CD4-positive, alpha-beta T cell treated with Interleukin-17A for 4 hours (primary cell): ENCODE measurements around the gene VPS11.

Experiments used
- DNase-seq: peaks from one replicate; pipeline ENCODE4 v3.0.0-alpha.2; 2020; ENCODE audit warnings: mixed read lengths

The VPS11 gene

GRCh38 chr11:119106564-119107537 is 39.2 kb downstream of the VPS11 start, which contains the start of gene C2CD2L:
TSS of gene C2CD2L (plus strand) at chr11:119107344. CDS start at chr11:119107742, 398 bp downstream.
- DNase-seq, result peak; percentile 95

GRCh38 chr11:119107538-119108145 is 40.0 kb downstream of the VPS11 start:
- peak; percentile 26 for DNase-seq

GRCh38 chr11:119108146-119108856 is 40.7 kb downstream of the VPS11 start:
- DNase-seq, result peak; percentile 60

GRCh38 chr11:119108857-119109221 is 41.2 kb downstream of the VPS11 start:
- DNase-seq, result no peak

GRCh38 chr11:119109843-119110242 is 42.2 kb downstream of the VPS11 start:
- DNase-seq, result no peak

GRCh38 chr11:119110439-119110838 is 42.8 kb downstream of the VPS11 start:
- DNase-seq, result no peak

GRCh38 chr11:119111361-119111925 is 43.8 kb downstream of the VPS11 start:
- DNase-seq, result no peak

GRCh38 chr11:119112314-119113020 is 44.8 kb downstream of the VPS11 start:
- DNase-seq, result no peak

- no peak for DNase-seq
Observed at GRCh38 chr11:119113716-119114115, 46.1 kb downstream of the VPS11 start.

GRCh38 chr11:119114351-119114750 is 46.7 kb downstream of the VPS11 start:
- no peak for DNase-seq

GRCh38 chr11:119115484-119116234 is 48.0 kb downstream of the VPS11 start:
- peak; percentile 52 for DNase-seq

- DNase-seq, result no peak
Observed at GRCh38 chr11:119116235-119116594, 48.6 kb downstream of the VPS11 start.

GRCh38 chr11:119116601-119117000 is 49.0 kb downstream of the VPS11 start:
- no peak for DNase-seq

GRCh38 chr11:119117004-119117706 is 49.5 kb downstream of the VPS11 start:
- DNase-seq, result no peak

- DNase-seq, result no peak
Observed at GRCh38 chr11:119118227-119118626, 50.6 kb downstream of the VPS11 start.

- DNase-seq, result no peak
Observed at GRCh38 chr11:119118946-119119345, 51.3 kb downstream of the VPS11 start.

- no peak for DNase-seq
Observed at GRCh38 chr11:119120639-119121007, 53.0 kb downstream of the VPS11 start.

- DNase-seq, result peak; percentile 100
Observed at GRCh38 chr11:119121008-119121810, 53.6 kb downstream of the VPS11 start, which contains the start of gene HINFP. TSS of gene HINFP (plus strand) at chr11:119121580. CDS start at chr11:119126945, 5,365 bp downstream.

- DNase-seq, result no peak
Observed at GRCh38 chr11:119121811-119122124, 54.1 kb downstream of the VPS11 start.

GRCh38 chr11:119125821-119126220 is 58.2 kb downstream of the VPS11 start:
- DNase-seq, result no peak
